Keratinocyte (primary cell): Measurements from ENCODE around the gene KDM2A.

Experiments
- EZH2 ChIP-seq: IDR thresholded peaks from one replicate; pipeline ENCODE4 v1.6.1; 2012; ENCODE audit warnings: inconsistent platforms, mild to moderate bottlenecking, low read length, moderate library complexity
- TF ChIP-seq, protein P1 (sequence below), 3 experiments: IDR thresholded peaks in 1 of 3; conservative IDR thresholded peaks in 1 of 3; optimal IDR thresholded peaks in 1 of 3; 2 replicates in 2 of 3; 3 replicates in 1 of 3; pipeline versions ENCODE3 to v1.5.1; 2011; ENCODE audit warnings: low read length in 3 of 3, mild to moderate bottlenecking in 3 of 3, moderate library complexity in 2 of 3, control low read depth in 1 of 3, inconsistent platforms in 1 of 3; ENCODE audit not compliant: insufficient read depth in 2 of 3; ENCODE audit errors: extremely low read depth in 1 of 3

DNA sequence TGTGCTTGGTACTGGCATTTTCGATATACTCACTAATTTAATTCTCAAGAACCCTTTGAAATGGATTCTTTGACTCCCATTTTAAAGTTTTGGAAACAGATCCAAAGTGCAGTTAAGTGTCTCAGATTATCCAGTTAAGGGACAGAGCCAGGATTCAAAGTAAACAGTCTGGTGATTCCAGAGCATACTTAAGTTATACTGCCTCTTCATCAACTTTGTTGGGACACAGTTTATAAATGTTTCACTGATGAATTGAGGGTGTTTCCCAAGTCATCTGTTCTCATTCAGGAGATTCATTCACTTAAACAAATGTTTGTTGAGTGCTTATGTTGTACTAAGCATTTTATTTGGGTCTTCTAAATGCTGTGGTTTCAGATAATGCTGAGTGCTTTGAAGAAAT, 17.1 kb downstream of the KDM2A start:
- TF ChIP-seq, protein P1, sequence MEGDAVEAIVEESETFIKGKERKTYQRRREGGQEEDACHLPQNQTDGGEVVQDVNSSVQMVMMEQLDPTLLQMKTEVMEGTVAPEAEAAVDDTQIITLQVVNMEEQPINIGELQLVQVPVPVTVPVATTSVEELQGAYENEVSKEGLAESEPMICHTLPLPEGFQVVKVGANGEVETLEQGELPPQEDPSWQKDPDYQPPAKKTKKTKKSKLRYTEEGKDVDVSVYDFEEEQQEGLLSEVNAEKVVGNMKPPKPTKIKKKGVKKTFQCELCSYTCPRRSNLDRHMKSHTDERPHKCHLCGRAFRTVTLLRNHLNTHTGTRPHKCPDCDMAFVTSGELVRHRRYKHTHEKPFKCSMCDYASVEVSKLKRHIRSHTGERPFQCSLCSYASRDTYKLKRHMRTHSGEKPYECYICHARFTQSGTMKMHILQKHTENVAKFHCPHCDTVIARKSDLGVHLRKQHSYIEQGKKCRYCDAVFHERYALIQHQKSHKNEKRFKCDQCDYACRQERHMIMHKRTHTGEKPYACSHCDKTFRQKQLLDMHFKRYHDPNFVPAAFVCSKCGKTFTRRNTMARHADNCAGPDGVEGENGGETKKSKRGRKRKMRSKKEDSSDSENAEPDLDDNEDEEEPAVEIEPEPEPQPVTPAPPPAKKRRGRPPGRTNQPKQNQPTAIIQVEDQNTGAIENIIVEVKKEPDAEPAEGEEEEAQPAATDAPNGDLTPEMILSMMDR (optimal IDR thresholded peaks at IDR 0.05 in 1 of 3, IDR thresholded peaks at IDR 0.05 in 1 of 3, conservative IDR thresholded peaks at IDR 0.05 in 1 of 3; ENCODE audit: extremely low read depth in 1 of 3, insufficient read depth in 2 of 3, low read length in 3 of 3), result no peak
- no peak for TF ChIP-seq EZH2
